T follicular helper cell (primary cell): ENCODE results near the gene FSTL5.
"Not testable (repeated sequence)": the region's sequence is repeated elsewhere in the genome, so short reads cannot be mapped to it uniquely, and the experiment has no call there.

Experiments used
- DNase-seq: peaks from one replicate; pipeline ENCODE4 v3.0.0-alpha.2; 2020; ENCODE audit warnings: low read depth
- total RNA-seq, 2 experiments: gene quantifications; one replicate each; lab custom pipeline; 2026; lab: John Stamatoyannopoulos, UW

FSTL5 gene
- total RNA-seq, result 0 reads per million in 2 experiments

DNA sequence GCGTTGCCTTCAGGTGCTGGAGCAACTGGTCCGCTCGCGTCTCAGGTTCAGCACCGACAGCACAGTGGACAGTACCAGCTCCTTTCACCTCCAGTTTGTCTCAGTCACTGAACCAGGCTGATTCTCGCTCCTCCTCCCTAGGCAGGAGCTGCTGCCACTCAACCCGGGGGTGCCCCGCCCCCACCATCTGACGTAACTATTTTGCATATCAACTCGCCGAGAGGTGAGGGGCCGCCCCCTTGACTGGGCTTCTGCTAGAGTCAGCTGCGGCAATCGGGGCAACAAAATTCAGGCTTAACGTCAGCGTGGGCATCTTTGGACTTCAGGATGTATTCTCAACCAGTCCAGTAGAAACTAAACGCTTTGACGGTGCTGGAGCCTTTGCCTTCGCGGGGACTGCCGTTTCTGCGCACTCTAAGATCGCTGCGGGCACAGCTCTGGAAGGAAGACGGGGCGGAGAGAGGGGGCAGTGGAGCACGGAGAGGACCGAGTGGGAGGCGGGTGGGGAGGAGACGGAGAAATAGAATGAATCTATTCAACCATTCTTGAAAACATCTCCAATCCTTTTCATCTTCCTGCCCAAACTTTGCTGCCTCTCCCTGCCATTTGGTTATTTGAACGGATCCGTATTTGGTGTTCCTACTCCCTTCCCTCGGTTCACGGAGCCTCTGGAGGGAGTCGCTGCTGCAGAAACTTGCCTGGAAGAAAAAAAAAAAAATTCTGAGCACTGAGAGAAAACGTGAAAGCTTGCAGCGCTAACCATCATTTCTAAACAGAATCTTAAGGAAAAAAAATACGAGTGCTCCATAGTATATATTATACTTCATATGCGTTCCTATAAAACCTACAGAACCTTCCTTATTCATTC lies at the start of gene FSTL5:
Gene FSTL5 (minus strand): TSS at position 109 of the 868 bp plus-strand sequence. CDS start 52,604 bp downstream, outside the sequence.
- DNase-seq, result no peak

GRCh38 chr4:162209706-162210105 lies 45.9 kb upstream of the FSTL5 start:
- no peak for DNase-seq

GRCh38 chr4:162203478-162203877 lies 39.7 kb upstream of the FSTL5 start:
- DNase-seq, result not testable (repeated sequence)

DNA sequence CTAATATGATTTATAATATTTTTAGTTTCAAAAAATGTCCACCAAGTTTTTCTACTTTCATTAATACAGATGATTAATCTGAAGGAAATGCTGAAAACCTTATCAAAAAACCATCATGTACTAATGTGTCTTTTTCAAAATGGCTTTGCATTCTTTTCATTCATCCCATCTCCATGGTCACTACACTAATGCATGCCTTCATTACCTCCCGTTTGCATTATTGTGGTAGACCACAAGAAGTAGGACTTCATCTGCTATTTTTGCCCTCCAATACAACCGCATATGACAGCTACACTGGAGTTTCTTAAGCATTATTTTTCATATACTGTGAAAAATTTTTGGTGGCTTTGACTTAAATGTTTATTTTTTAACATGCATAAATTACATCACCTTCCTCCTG lies 37.9 kb upstream of the FSTL5 start:
- DNase-seq, result no peak

- no peak for DNase-seq
Measured at GRCh38 chr4:162170509-162170908, 6.7 kb upstream of the FSTL5 start.

DNA sequence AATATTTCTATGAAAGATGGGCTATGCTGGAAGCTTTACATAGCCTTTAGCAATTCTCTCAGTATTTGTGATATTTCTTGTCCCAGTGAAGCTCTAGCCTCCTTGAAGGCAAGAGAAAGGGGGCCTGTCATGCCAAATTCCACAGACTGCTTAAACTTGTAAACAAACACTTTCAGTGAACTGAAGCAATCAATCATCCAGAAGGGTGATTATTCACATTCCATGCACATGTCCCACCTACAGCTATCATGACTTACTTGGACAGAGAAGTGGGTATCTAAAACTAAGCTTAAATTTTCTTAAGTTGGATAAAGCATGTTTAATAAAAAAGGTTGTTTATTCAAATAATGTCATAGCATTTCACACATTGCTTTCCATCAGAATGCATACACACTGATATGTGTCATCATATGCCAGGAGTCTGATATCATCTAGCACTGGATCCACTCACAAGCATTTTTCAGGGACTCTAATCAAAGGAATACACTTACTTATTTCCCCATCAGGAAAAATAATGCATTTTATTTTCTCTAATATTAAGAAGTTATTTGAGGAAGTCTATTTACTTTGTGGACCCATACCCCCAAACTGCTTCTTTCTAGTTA lies 1.2 kb upstream of the FSTL5 start:
- DNase-seq, result no peak

DNA sequence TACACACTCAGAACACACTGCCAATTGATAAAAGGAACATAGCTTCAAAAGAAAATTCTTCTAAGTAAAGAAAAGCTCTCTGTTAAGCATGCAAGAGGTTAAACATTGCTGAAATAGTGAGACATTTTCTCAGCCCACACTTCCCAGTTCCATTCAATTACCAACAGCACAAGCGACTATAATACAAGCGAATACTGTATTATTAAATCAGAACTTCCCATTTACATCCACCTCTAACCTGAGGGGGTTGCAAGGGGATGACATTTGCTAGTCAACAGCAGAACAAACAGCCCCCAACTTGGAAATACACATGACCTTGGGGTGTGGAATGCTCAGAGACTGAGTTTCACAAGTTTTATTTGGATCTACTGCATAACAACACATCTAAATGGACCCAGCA lies 1.1 kb downstream of the FSTL5 start:
- no peak for DNase-seq

DNA sequence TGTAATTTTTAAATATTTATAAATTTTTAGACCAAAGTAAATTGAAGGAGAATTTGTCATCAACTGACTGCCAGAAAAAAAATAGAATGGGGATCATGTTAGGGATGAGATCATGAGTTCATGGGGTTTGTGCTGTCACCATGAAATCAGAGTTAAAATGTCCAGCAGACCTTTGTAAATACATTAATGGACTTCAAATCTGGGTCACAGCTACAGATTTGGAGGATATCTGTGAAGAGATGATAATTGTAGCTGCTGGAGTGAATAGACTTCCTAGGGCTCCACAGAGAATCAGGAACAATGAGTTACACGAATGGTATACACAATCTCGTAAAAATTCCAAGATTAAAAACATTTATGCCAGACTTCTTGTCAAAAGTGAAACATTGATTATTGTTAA lies 6.6 kb downstream of the FSTL5 start:
- no peak for DNase-seq

- no peak for DNase-seq
Measured at GRCh38 chr4:162154862-162155540, 8.8 kb downstream of the FSTL5 start.

GRCh38 chr4:162151850-162152249 lies 11.9 kb downstream of the FSTL5 start:
- DNase-seq, result no peak

GRCh38 chr4:162151386-162151785 lies 12.4 kb downstream of the FSTL5 start:
- DNase-seq, result no peak

- DNase-seq, result no peak
Measured at GRCh38 chr4:162149644-162150043, 14.2 kb downstream of the FSTL5 start.

GRCh38 chr4:162140051-162140683 lies 23.6 kb downstream of the FSTL5 start:
- DNase-seq, result no peak

DNA sequence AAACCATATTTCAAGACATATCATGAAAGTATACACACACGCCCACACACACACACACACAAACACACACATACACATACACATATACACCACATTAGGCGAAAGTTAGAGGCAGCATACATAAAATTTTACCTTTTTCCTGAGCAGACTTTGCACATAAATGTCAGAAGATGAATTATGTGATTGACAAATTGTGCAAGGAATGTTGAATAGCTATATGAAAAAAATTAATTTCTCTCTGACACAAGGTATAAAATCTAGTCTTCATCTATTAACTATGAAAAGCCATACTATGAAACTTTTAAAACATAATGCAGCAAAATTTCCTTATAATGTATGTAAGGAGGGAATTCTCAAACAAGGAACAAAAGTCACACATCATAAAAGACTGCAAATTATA lies 24.4 kb downstream of the FSTL5 start:
- DNase-seq, result no peak

- no peak for DNase-seq
Measured at GRCh38 chr4:162131256-162131655, 32.5 kb downstream of the FSTL5 start.

DNA sequence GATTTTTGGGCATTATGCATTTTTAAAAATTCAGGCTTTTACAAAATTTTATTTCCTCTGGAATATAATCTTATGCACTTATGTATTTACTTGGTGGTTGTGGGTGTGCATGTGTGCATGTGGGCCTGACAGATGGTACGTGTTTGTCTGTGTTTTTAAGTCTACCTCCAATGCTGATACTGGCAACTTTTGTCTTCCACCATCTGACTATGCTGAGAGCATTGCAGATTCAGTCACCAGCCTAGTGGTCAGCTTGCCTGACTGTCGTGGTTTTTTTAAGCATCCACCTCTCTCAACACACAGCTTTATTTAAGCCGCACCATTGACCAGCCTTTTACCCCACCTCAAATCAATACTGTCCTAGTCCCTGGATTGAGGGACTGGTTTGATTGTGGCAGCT lies 37.1 kb downstream of the FSTL5 start:
- DNase-seq, result no peak

DNA sequence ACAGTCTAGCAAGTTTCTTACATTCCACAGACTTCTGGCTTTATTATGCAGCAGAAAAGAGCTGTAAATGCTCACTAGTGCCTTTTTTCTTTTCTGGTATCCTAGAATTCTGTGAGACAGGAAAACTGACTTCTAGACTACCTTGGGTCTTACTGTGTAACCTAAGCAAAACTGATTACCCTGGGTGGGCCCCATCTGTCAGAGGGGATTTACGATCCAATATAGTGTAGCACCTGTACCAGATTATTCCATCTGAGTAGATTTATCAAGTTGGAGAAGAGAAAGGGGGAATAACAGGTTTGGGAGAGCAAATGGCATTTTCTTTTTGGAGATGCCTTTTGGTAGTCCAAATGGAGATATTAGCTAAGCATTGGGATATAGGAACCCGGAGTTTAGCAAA lies 46.7 kb downstream of the FSTL5 start:
- no peak for DNase-seq

GRCh38 chr4:162116095-162116779 lies 47.6 kb downstream of the FSTL5 start:
- DNase-seq, result no peak

DNA sequence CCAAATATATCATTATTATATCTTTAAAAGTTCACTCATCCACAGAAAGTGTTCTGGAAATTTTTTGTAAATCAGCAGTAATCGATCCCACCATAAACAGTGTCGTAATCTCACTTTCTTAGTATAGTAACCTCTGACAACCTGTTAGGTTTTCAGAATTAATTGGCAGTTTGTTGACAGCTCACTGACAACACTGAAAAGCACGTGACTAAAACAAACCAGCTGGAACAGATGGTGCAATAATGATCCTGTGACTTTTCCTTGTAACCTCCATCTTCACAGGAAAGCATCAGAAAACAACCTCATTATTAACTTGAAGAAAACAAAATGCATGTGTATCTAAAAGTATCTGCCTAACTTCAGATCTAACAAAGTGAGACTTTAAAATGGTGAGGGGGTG lies 48.5 kb downstream of the FSTL5 start:
- no peak for DNase-seq

DNA sequence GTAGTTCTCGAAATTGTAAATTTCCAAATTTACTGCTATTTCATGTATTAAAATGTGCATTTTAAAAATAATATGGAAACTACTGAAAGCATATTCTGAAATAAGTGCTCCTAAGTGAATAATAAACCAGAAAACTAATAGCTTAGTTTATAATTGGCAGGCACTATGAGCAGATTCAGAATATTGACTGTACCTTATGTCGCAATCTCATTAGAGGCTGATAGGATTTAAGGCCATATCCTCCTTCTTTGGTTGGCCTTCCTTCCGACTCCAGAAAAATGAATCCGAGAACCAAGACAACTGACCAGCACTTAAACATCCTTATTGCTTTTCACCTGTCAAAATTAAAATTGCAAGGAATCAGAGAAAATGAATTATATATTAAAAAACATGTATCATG lies 52.7 kb downstream of the FSTL5 start:
- DNase-seq, result no peak

DNA sequence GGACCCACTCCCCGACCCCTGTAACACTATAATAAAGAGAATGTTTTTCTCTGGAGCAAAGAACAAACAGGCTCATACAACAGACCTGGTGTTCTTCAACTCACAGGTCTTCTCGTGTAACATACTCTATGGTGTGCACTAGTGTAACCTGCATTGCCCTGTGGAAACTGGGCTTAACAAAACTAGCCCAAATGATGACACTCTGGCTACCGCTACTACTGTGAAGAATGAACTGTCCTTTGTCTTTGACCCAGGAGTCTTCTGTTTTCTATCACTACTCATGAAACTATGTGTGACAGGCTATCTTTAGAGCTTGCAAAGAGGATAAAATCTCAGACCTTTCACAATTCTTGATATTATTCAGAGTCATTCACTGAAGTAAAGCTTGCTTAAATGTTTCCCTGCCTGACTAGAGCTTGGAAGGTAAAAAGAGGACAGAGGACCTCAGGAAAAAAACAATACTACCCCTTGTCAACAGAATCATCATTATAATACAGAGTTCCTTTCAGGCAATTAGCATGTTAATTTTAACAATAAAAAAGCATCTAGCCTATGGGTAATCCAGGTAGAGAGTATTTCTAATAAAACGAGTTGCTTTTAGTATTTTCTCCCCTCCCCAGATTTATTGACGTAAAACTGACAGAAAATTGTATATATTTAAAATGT lies 59.2 kb downstream of the FSTL5 start:
- DNase-seq, result no peak
